8988T (cell line): ENCODE measurements around the gene GNLY.
"Not testable (repeated sequence)": the region's sequence is repeated elsewhere in the genome, so short reads cannot be mapped to it uniquely, and the experiment has no call there.

Experiments
- DNase-seq: peaks from one replicate; pipeline ENCODE4 v3.0.0; 2011

The GNLY gene

DNA sequence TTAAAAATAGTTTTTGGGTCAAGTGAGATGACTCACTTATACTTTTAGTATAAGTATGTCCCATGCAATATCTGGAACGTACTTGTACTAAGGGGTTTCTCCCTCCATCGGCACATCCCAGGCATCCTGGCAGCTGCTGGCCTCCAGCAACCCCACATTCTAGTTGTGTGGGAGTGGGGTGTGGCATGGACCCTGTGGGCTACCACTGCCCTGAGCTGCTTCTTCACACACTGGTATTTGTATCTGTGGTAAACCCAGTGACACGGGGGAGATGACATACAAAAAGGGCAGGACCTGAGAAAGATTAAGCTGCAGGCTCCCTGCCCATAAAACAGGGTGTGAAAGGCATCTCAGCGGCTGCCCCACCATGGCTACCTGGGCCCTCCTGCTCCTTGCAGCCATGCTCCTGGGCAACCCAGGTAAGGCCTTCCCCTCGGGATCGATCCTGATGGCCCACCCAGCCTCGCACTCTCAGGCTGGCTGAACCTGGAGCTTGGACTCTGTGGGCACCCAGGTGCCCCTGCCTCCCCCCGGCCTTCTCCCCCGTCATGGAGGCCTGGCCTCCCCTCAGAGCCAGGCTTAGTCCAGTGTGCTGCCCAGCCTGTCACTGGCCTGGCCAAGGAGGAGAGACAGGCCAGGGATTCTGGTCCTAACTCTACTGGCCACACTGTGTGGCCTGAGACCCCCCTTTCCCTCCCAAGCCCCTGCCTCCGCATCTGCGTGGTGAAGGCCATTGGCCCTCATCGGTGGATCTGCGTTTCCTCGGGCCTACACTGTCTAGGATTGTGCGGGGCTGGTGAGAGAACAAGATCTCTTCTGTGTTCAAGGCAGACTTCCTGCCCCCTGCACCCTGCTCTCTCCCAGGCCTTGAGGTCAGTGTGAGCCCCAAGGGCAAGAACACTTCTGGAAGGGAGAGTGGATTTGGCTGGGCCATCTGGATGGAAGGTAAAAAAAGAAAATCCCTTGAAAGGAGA lies at the start of gene GNLY:
Gene GNLY (plus strand): TSS at position 307 of the 974 bp plus-strand sequence. CDS start 61 bp downstream, at position 368.
- no peak for DNase-seq

DNA sequence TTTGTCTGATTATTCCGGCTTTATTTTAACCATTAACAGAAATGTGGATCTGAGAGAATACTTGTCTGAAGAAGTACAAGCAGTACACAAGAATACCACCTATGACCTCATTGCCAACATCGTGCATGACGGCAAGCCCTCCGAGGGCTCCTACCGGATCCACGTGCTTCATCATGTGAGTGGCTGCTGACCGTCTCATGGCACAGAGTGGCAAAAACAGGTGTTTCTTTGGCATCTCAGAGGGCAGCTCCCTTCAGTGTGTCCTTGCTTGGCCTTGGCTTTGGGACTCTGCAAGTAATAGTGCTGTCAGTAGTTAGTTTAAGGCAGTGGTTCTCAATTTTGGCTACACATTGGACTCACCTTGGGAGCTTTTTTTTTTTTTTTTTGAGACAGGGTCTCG lies 49.2 kb upstream of the GNLY start:
- no peak for DNase-seq

DNA sequence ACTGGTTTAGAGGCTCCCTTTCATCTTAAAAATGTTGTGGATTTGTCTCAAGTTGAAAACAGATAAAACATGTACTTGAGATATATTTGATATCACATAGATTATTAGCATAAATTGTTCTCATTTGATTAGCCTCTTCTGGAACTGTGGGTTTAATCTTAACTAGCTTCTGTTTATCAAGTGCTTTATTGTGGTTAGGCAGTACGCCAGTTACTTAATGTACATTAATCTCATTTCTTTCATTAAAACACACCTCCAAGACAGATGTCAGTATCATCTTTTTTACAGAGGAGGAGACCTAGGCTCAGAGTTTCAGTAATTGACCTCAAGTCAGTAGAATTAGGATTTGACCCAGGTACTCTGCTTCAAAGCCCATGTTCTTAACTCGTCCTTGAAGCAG lies 48.0 kb upstream of the GNLY start:
- no peak for DNase-seq

DNA sequence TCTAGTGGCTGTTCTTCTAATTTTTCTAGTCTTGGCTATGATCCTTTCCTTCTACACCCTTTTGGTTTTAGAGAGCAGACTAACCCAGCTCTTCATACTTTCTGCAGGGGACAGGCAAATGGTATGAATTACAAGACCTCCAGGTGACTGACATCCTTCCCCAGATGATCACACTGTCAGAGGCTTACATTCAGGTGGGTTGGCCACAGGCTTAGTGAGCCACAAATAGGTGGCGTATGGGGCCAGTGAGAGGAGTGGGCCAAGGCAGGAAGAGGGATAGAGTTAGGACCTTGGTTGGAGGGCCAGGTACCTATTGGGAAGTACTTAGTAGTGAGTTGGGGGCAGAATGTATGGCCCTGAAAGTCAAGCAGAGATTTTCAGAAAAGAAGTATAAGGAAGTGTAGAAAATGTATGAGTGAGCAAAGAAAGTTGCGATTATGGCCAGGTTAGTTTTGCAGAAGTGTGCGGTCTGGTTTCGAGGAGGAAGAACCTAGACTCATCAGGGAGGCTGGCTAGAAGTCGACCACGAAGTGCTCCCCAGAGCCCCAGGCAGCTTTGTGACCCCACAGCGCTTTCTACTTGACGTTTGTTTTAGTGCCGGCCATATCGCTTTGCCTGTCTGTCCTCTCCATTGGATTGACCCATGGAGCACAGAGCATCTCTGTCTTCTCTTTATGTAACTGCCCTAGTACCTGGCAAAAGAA lies 46.2 kb upstream of the GNLY start:
- no peak for DNase-seq

DNA sequence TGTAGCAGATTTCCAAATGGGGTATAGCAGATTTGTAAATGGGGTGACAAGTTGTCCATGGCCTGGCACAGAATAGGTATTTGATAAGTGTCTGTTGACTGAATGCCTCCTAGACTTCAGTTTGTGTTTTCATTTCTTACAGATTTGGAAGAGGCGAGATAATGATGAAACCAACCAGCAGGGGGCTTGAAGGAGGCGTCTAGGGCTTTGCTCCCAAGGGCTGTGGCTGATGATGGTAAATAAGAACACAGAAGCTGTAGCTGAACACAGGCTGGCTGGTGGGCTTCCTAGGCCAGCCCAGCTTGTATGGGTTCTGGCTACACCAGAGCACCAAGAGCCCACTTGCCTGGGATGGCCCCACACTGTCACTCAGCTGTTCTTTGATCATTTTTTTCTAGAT lies 45.5 kb upstream of the GNLY start:
- peak; percentile 46 for DNase-seq

DNA sequence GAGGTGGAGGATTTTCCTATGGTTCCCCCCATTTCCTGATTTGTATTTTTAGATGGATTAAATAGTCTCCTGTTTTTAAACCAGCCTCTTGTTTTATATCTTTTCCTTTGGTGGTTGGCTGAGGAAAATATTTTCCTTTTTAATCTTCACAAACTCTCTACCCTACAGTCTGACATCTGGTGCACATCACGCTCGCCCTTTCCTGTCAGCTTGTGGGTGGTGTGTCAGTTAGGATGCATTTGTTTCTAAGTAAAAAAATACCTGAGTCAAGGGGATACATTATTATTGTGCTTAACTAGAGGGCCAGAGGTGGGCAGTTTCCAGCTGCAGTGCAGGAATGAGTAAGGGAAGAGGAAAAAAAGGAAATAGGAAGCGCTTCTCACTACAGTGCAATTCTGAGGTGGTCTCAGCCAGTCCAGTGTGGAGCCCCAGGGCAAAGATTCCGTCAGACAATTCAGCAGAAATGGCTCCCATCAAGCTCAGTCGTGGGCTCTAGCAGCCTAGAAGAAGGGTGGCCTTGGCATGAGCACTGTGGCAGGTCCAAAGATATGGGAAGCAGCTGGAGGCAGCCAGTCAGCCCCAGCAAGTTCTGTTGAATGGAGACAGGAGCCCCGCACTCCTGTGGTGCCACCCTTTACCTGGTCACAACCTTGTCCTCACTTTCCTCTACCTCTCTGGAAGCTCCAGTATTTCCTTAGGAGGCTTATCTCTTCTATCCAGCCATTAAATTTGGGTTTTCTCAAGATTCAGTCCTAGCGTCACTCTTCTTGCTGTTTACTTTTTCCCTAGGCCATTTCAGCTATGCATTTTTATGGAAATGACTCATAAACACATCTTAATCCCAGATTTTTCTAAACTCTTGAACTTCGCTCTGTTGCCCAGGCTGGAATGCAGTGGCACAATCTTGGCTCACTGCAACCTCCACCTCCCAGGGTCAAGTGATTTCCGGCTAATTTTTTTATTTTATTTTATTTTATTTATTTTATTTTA lies 44.7 kb upstream of the GNLY start:
- DNase-seq: no peak

DNA sequence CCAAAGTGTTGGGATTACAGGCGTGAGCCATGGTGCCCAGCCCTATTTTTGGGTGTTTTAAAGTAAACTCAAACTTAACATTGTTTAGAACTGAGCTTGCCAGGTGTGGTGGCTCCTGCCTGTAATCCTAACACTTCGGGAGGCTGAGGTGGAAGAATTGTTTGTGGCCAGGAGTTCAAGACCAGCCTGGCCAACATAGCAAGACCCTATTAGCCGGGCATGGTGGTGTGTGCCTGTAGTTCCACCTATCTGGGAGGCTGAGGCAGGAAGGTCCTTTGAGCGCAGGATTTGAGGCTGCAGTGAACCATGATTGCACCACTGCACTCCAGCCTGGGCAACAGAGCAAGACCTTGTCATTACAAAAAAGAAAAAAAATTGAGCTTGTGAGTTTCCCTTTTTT lies 43.7 kb upstream of the GNLY start:
- DNase-seq: no peak

DNA sequence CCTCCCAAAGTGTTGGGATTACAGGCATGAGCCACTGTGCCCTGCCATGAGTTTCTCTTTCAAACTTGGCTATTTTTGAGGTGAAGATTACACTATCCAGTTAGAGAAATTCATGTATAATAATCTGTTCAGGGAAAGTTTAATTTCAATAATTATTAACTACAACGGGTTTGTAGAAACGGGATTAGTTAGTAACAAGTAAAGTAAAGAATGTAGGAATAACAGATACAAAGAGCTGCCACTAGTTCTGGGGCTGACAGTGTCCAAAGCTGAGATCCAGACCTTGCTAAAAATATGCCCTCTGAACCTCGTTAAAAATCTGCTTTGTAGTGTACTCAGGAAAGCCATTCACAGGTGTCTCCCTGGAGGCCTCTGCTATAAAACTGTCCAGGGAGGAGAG lies 43.1 kb upstream of the GNLY start:
- no peak for DNase-seq

DNA sequence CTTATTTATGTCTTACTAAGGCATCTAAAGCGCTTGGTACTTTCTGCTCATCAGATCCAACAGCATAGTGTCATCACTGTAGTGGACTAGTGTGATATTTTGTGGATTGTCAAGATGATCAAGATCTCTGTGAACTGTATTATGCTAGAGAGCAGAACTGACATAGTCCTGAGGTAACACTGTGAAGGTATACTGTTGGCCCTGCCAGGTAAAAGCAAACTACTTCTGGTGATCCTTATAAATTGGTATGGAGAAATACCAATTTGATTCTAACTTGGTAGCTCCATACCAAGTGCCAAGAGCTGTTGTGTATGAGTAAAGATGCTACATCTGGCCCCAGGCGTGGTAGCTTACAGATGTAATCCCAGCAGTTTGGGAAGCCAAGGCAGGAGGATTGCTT lies 42.1 kb upstream of the GNLY start:
- no peak for DNase-seq

DNA sequence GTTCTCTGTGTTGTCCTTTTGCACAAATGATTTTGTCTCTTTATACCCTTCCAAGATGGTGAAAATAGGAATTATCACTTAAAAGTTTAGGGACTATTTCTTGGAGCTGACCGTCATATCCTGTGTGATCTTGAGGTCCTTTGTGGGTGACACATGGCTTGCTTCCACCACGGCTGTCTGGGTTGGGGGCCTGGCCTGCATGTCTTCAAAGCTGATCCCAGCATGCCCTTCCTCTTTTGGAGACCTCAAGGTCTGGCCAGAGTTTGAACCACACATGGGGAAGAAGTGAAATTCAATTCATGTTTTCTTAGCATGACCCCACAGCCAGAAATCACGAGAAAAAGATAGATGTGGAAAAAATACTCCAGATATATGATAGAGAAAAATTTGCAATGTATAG lies 40.2 kb upstream of the GNLY start:
- DNase-seq: no peak

DNA sequence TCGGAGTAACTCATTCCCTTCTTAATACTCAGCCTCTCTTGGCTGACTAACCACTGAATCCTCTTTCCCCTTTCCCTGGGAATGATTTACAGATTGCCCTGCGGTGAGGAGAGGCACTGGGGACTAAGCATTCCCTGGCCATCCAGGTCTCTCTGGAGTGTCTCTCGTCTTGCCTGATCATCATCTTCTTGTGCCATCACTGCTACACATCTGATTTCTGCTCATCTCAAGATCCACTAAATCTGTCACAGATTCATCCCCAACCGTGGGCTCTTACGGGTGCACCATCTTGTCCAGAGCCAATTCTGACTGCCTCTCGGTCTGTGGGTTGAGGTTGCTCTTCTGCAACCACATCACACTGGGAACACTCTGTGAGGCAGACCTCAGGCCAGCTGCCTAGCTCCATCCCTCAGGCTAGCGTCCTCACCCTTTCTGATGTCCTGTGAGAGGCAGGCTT lies 38.2 kb upstream of the GNLY start:
- DNase-seq: no peak

DNA sequence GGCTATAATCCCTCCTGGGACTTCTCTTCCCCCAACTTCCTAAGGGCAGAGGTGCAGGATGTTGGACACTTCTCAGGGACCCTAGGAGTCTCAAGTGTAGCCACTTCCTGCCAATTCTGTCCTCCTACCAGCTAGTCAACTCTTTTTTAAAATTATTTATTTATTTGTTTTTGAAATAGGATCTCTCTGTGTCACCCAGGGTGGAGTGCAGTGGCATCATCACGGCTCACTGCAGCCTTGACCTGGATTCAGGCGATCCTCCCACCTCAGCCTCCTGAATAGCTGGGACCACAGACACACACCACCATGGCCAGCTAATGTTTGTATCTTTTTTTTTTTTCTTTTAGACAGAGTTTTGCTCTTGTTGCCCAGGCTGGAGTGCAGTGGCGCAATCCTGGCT lies 37.7 kb upstream of the GNLY start:
- DNase-seq: no peak

DNA sequence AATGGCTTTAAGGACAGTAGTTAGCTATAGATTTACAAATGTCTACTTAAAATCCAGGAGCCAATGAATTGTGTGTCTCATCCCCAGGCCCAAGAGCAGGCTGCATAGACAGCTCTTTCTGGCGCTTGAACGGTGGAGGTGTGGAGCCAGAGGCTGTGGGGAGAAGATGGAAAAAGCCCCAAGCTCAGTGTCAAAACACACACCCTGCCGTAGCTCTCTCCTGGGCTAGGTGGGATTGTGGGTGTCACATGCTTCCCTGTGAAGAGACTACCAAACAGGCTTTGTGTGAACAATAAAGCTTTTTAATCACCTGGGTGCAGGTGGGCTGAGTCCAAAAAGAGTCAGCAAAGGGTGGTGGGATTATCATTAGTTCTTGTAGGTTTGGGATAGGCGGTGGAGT lies 36.8 kb upstream of the GNLY start:
- not testable (repeated sequence) for DNase-seq

DNA sequence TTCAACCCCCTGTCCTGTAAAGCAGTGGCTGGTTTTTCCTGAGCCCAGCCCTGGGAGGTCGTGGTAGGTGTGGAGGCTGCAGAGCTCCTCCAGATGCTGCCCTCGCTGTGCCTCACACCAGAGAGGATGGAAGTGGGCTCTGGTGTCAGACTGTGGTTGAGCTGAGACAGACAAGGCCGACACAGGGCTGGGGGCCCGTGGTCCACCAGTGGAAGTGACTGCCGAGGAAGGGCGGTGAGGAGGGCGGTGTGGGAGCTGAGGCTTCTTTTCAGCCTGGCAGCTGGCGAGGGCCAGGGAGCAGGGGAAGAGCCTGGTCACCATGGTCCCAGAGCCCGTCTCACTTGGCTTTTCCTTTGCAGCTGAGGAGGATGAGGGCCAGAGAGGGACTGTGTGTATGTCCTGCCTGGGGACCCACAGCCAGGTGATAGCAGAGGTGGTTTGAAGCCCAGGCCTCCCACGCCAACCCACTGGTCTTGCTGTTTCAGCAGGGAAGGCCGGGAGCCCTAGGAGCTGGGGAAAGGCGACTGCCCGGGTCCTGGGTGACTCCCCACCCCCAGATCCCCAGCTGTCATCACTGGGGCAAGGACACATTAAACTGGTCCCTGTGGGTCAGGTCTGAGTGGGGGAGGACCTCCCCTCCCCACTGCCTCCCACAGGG lies 34.7 kb upstream of the GNLY start:
- DNase-seq: no peak

DNA sequence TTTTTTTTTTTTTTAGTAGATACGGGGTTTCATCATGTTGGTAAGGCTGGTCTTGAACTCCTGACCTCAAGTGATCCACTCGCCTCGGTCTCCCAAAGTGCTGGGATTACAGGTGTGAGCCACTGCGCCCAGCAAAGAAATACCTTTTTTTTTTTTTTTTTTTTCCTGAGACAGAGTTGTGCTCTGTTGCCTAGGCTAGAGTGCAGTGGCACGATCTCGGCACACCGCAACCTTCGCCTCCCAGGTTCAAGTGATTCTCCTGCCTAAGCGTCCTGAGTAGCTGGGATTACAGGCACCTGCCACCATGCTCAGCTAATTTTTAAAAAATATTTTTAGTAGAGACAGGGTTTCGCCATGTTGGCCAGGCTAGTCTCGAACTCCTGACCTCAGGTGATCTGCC lies 33.9 kb upstream of the GNLY start:
- DNase-seq: not testable (repeated sequence)

DNA sequence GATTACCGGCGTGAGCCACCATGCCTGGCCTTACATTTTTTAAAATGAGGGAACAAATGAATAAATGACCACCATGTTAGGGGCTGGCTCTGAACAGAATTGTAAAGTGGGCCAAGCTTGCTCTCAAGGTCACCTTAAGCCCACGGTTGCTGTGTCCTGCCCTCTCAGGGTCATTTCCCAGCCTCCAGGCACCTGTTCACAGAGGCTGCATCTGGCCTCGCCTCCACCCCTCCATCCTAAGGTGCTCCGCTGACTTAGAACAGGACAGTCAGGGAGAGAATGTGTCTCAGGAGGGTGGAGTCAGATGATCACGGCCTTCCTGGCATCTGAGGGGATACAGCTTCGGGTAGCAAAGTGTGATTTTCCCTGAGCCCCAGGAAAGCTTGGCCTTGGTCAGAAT lies 33.4 kb upstream of the GNLY start:
- no peak for DNase-seq

DNA sequence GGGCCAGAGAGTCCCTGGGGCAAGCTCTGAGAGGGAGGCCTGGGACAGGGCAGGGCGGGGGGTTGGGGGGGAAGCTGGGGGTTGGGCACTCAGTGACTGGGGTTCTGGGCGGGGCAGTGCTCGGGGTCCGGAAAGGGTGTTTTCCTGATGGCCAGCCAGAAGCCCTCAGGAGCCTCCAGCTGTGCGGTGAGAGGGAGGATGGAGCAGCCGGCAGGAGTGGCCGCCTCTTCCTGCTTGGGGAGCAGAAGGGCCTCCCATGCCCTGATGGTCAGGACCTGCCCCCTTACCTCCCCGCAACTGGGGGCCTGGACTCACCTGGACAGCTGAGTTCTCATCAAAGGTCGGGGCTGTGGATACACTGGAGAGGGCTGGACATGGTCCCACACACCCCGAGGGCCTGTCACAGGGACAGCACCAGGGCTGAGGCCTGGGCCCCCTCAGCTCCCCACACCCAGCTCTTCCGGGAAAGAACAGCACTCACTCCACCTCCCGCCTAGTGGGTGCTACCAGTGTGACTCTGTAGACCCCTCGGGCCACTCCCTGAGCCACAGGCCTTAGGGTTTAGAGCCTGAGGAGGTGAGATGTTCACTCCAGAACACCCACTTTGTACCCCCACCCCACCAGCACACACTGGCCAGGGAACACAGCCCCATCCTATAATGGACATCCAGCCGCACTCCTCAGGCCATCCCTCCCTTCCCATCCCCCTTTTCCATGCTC lies 32.9 kb upstream of the GNLY start:
- DNase-seq: no peak

DNA sequence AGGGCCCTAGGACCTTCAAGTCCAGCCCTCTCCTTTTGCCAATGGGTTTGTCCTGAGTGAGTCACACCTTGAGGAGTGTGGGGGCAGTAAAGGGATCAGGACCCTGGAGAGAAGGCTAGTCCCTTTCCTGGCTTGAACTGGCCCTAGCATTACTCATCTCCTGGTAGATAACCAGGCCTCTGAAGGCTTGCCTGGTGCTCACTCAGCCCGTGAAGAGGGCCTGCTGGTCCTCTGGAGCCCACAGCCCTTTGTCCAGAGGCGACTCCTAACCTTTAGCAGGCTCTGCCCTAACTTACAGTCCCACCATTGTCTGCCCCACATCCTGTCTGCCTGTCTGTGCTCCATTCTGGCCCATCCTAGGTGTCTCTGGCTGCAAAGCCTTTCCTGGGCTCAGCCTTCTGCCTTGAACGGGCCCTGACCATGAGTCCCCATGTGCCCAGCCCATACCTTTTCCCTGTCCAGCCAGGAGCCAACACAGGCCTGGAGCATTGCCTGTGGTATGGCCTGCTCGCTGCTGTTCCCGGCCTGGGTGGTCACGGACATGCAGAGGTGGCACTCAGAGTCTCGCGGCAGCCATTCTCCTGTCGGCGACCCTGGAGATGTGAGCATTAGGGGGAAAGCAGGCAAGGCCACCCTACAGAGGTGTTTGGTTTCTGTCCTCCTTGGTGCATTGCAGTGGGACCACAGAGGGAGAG lies 31.1 kb upstream of the GNLY start:
- no peak for DNase-seq

DNA sequence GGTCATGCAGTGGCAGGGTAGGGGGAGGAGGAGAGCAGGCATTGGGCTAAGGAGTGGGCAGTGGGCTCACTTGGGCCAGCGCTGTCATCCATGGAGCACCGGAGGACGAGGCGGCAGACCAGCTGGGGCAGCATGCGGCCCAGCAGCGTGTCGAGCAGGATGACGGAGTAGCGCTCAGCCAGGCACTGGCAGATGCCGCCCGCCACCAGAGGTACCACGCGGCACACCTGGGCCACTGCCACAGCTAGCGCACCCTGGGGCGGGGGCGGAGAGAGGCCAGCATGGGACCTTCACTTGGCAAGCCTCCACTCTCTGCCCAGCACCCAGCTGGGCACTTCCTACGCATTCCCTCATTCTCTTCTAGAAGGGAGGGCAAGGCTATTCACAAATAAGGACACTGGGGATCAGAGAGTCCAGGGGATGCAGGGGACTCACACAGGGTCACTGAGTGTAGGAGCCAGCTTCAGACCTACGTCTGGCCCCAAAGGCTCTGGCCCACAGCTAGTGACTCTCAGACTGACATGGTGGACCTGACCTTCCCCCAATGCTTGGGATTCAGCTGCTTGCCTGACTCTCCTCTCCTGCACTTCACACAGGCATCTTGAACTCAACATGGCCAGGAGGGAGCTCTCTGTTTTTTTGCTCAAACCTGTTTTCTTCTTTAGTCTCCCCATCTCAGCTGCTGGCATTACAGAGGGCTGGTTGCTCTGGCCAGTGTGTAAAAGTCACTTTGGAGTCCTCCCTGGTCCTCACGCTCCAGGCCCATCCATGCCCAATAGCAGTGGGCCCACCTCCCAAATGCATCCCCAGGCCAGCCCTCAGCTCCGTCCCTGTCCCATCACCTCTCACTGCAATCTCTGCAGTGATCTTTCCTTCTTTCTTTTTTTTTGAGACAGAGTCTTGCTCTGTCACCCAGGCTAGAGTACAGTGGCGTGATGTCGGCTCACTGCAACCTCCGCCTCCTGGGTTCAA lies 30.3 kb upstream of the GNLY start:
- DNase-seq: no peak
